GM12891 (cell line): ENCODE results near the gene TRIM64C.
"Not testable (repeated sequence)": the region's sequence is repeated elsewhere in the genome, so short reads cannot be mapped to it uniquely, and the experiment has no call there.

Experiments
- PAX5 ChIP-seq: IDR thresholded peaks from 2 replicates; pipeline ENCODE4 v1.6.1; 2011; ENCODE audit warnings: low read length, moderate library complexity, mild to moderate bottlenecking; ENCODE audit not compliant: insufficient read depth, severe bottlenecking
- POLR2A ChIP-seq: IDR thresholded peaks from 2 replicates; pipeline ENCODE4 v1.6.1; 2011; ENCODE audit warnings: low read depth, low read length, control low read depth
- POLR2AphosphoS5 ChIP-seq: IDR thresholded peaks from 2 replicates; pipeline ENCODE4 v1.6.1; 2011; ENCODE audit warnings: low read depth, low read length, control low read depth
- TAF1 ChIP-seq: IDR thresholded peaks from 2 replicates; pipeline ENCODE4 v1.6.1; 2011; ENCODE audit warnings: low read depth, low read length, control low read depth

GRCh38 chr11:49069897-49070296 is 11.0 kb upstream of the TRIM64C start:
- TF ChIP-seq TAF1, POLR2A, POLR2AphosphoS5, PAX5: not testable (repeated sequence)
